HCT116 (cell line): ENCODE data around the gene HSD17B10. TPM values are rescaled to one million over a fixed set of nuclear protein-coding genes. Genes with fewer than 3 reads are reported as not detected.

ENCODE experiments used
- ATAC-seq: fragments of 200-7000 bp; cut with Tn5 transposase; 2 replicates; pipeline ENCODE4 v1.9.1; 2020; ENCODE audit warnings: mild to moderate bottlenecking, moderate library complexity
- BruUV-seq: library from RNA; stranded (reverse); fragments of 400-500 nt; replicated peaks from 2 replicates; lab custom pipeline; 2021; lab: Mats Ljungman, UMichigan
- CTCF ChIA-PET: fragments of 300-600 bp; sonication (Branson Sonifier 250); formaldehyde crosslinking; loops from one replicate; lab custom pipeline; 2021; ENCODE audit warnings: antibody characterized with exemption; lab: Charles Lee
- POLR2A ChIA-PET: fragments of 300-600, 350-600 bp; sonication (Branson Sonifier 250); formaldehyde crosslinking; loops from one replicate; lab custom pipeline; 2021; ENCODE audit warnings: antibody characterized with exemption; lab: Charles Lee
- RAD21 ChIA-PET, 2 experiments: fragments of 300-600 bp; sonication (Branson Sonifier 250); formaldehyde crosslinking; loops; one replicate each; lab custom pipeline; 2023; ENCODE audit warnings: low total read pairs in 2 of 2; ENCODE audit not compliant: uncharacterized antibody in 2 of 2, unreplicated experiment in 2 of 2, low non-redundant PET in 1 of 2; lab: Charles Lee
- DNase-seq: peaks from one replicate; pipeline ENCODE4 v3.0.0-alpha.2; 2010; ENCODE audit warnings: low read depth, low spot score
- H2AFZ ChIP-seq: fragments of 200-600 bp; shearing (Covaris generic), sonication (generic); 2 replicates; pipeline ENCODE4 v1.6.1; 2017; ENCODE audit warnings: low read depth, mixed run types, mixed read lengths, antibody characterized with exemption, low read length; ENCODE audit not compliant: poor library complexity, severe bottlenecking
- H3K27ac ChIP-seq: 2 replicates; pipeline ENCODE4 v1.5.1; 2012; ENCODE audit warnings: low read depth, low read length
- H3K27me3 ChIP-seq: fragments of 200-600 bp; sonication (generic); 2 replicates; pipeline ENCODE4 v1.6.1; 2016; ENCODE audit warnings: mixed run types, low read length, mixed read lengths; ENCODE audit not compliant: insufficient read depth
- H3K36me3 ChIP-seq, 2 experiments: fragments of 200-500 bp in 1 of 2; fragments of 200-600 bp in 1 of 2; sonication (Bioruptor generic) in 1 of 2; sonication (generic) in 1 of 2; 2 replicates each; pipeline versions ENCODE4 v1.5.1 to v1.6.1; 2014 to 2016; ENCODE audit warnings: low read length in 2 of 2, inconsistent platforms in 1 of 2, mixed read lengths in 1 of 2, mixed run types in 1 of 2; ENCODE audit not compliant: insufficient read depth in 2 of 2, control insufficient read depth in 1 of 2
- H3K4me1 ChIP-seq, 2 experiments: fragments of 200-600 bp in 1 of 2; sonication (generic) in 1 of 2; 2 replicates each; pipeline versions ENCODE4 v1.5.1 to v1.6.1; 2012 to 2017; ENCODE audit warnings: low read length in 2 of 2, inconsistent platforms in 1 of 2, mild to moderate bottlenecking in 1 of 2, mixed read lengths in 1 of 2, mixed run types in 1 of 2, moderate library complexity in 1 of 2; ENCODE audit not compliant: insufficient read depth in 2 of 2, control insufficient read depth in 1 of 2
- H3K4me2 ChIP-seq: fragments of 200-600 bp; sonication (generic); 2 replicates; pipeline ENCODE4 v1.6.1; 2017; ENCODE audit warnings: mixed run types, low read length, mixed read lengths
- H3K4me3 ChIP-seq, 2 experiments: fragments of 200-600 bp in 1 of 2; sonication (generic) in 1 of 2; replicated peaks in 1 of 2; 2 replicates each; pipeline ENCODE4 v1.5.1; 2011 to 2016; ENCODE audit warnings: low read length in 2 of 2, control low read depth in 1 of 2, low read depth in 1 of 2, mild to moderate bottlenecking in 1 of 2, mixed read lengths in 1 of 2, mixed run types in 1 of 2
- H3K79me2 ChIP-seq: fragments of 200-600 bp; sonication (generic); 2 replicates; pipeline ENCODE4 v1.6.1; 2017; ENCODE audit warnings: mild to moderate bottlenecking, mixed run types, low read length, moderate library complexity, mixed read lengths; ENCODE audit not compliant: insufficient read depth
- H3K9ac ChIP-seq: fragments of 200-600 bp; sonication (generic); 2 replicates; pipeline ENCODE4 v1.6.1; 2016; ENCODE audit warnings: low read length, mixed read lengths
- H3K9me2 ChIP-seq: fragments of 200-600 bp; sonication (generic), shearing (Covaris generic); 2 replicates; pipeline ENCODE4 v1.6.1; 2017; ENCODE audit warnings: mixed run types, mild to moderate bottlenecking, moderate library complexity; ENCODE audit not compliant: insufficient read depth
- H3K9me3 ChIP-seq, 2 experiments: fragments of 200-500 bp in 1 of 2; fragments of 200-600 bp in 1 of 2; sonication (Bioruptor generic) in 1 of 2; sonication (generic) in 1 of 2; 2 replicates each; pipeline ENCODE4 v1.6.1; 2014 to 2017; ENCODE audit warnings: low read length in 2 of 2, mixed read lengths in 2 of 2, inconsistent platforms in 1 of 2, low read depth in 1 of 2, mild to moderate bottlenecking in 1 of 2, mixed run types in 1 of 2, moderate library complexity in 1 of 2; ENCODE audit not compliant: control insufficient read depth in 1 of 2, insufficient read depth in 1 of 2
- H4K20me1 ChIP-seq: fragments of 200-600 bp; sonication (generic), shearing (Covaris generic); 2 replicates; pipeline ENCODE4 v1.6.1; 2017; ENCODE audit warnings: mixed run types, mild to moderate bottlenecking, moderate library complexity; ENCODE audit not compliant: insufficient read depth
- CEBPB ChIP-seq: IDR thresholded peaks from 2 replicates; pipeline ENCODE4 v1.6.1; 2012; ENCODE audit warnings: low read depth
- EGR1 ChIP-seq: IDR thresholded peaks from 2 replicates; pipeline ENCODE4 v1.6.1; 2012; ENCODE audit warnings: low read depth
- MAX ChIP-seq: IDR thresholded peaks from 2 replicates; pipeline ENCODE4 v1.6.1; 2012
- POLR2AphosphoS5 ChIP-seq: IDR thresholded peaks from 2 replicates; pipeline ENCODE4 v1.6.1; 2011; ENCODE audit warnings: mild to moderate bottlenecking, low read depth, low read length, moderate library complexity
- RAD21 ChIP-seq: IDR thresholded peaks from 2 replicates; pipeline ENCODE4 v1.6.1; 2012; ENCODE audit warnings: low read depth, mild to moderate bottlenecking
- TCF7L2 ChIP-seq: IDR thresholded peaks from 2 replicates; pipeline ENCODE4 v1.7.0; 2011; ENCODE audit warnings: borderline replicate concordance, inconsistent platforms; ENCODE audit not compliant: insufficient read depth, insufficient read length; ENCODE audit errors: extremely low read depth
- ZNF274 ChIP-seq: fragments of 200-500 bp; sonication (Bioruptor generic); IDR thresholded peaks from 2 replicates; pipeline ENCODE4 v1.6.1; 2014; ENCODE audit warnings: mild to moderate bottlenecking, low read depth, low read length, inconsistent platforms
- intact Hi-C: fragments of 100-400 bp; cut with micrococcal nuclease; formaldehyde crosslinking; loops from 2 replicates; pipeline ENCODE4 v1.10.0; 2022
- total RNA-seq: library from RNA; stranded (reverse); gene quantifications from one replicate; pipeline ENCODE4 v1.2.1, GENCODE V29; 2021; ENCODE audit not compliant: unreplicated experiment
- TF ChIP-seq, protein P1 (sequence below): IDR thresholded peaks from 2 replicates; pipeline ENCODE4 v1.6.1; 2012; ENCODE audit warnings: low read depth

HSD17B10 gene
- total RNA-seq, 1 experiment from 2014 or later: 94.4 TPM

GRCh38 chrX:53440621-53441517 is 6.7 kb upstream of the HSD17B10 start:
- Histone ChIP-seq H3K79me2 (no peaks in the 10 kb centered on the region), H3K4me1 (peaks cover 7 to 20% of the 10 kb centered on the region in 2 experiments; a peak in 3 of 4 replicates), H3K9me2 (no peaks in the 10 kb centered on the region), H3K27ac (peak overlapping the region; percentile 75), H3K4me2 (peak overlapping the region; percentile 82), H3K9me3 (no peaks in the 10 kb centered on the region), H3K9ac (peak overlapping the region; percentile 62), H2AFZ (peak overlapping the region; percentile 67), H3K4me3 (peak overlapping the region; percentile 51 to 62), H3K27me3 (no peaks in the 10 kb centered on the region), H4K20me1 (no peaks in the 10 kb centered on the region), H3K36me3 (no peaks in the 10 kb centered on the region)
- BruUV-seq: no TSS peak
- CTCF ChIA-PET: interaction anchor here (1.1 to 1.2 kb wide), 2 partner anchors 127 to 158 kb away, joined by 3 to 4 read pairs; no protein-coding TSS in a partner anchor
- no peak for DNase-seq
- ATAC-seq: peak; percentile 41
- intact Hi-C loops: no loop called here
- POLR2A ChIA-PET: interaction anchor here (1.4 kb wide), 1 partner anchor 19 kb away, joined by 10 read pairs; the partner anchor contains the start of genes RIBC1 and SMC1A
- TF ChIP-seq MAX: no peak
- TF ChIP-seq, protein P1, sequence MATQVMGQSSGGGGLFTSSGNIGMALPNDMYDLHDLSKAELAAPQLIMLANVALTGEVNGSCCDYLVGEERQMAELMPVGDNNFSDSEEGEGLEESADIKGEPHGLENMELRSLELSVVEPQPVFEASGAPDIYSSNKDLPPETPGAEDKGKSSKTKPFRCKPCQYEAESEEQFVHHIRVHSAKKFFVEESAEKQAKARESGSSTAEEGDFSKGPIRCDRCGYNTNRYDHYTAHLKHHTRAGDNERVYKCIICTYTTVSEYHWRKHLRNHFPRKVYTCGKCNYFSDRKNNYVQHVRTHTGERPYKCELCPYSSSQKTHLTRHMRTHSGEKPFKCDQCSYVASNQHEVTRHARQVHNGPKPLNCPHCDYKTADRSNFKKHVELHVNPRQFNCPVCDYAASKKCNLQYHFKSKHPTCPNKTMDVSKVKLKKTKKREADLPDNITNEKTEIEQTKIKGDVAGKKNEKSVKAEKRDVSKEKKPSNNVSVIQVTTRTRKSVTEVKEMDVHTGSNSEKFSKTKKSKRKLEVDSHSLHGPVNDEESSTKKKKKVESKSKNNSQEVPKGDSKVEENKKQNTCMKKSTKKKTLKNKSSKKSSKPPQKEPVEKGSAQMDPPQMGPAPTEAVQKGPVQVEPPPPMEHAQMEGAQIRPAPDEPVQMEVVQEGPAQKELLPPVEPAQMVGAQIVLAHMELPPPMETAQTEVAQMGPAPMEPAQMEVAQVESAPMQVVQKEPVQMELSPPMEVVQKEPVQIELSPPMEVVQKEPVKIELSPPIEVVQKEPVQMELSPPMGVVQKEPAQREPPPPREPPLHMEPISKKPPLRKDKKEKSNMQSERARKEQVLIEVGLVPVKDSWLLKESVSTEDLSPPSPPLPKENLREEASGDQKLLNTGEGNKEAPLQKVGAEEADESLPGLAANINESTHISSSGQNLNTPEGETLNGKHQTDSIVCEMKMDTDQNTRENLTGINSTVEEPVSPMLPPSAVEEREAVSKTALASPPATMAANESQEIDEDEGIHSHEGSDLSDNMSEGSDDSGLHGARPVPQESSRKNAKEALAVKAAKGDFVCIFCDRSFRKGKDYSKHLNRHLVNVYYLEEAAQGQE: no peak
- TF ChIP-seq RAD21: no peak
- peak; percentile 52 for TF ChIP-seq POLR2AphosphoS5
- TF ChIP-seq ZNF274: no peak
- TF ChIP-seq CEBPB: no peak
- TF ChIP-seq TCF7L2: peak; percentile 78
- TF ChIP-seq EGR1: no peak
- RAD21 ChIA-PET: no interaction called here
